ENCODE results near the gene PLBD1. TPM values are rescaled to one million over a fixed set of nuclear protein-coding genes. Genes with fewer than 3 reads are reported as not detected.

The PLBD1 gene
- total RNA-seq, 1 donor from 2014 or later = 1.1 TPM

- DNase-seq (ENCODE audit: low read depth) (no peak), FAIRE-seq (no peak)
- Histone ChIP-seq H3K36me3 (ENCODE audit: control insufficient read depth, insufficient read depth, low read length) (peaks cover 8% of the 10 kb centered on the region), H3K4me3 (ENCODE audit: low read depth, low read length) (no peak overlapping the region), H3K27me3 (ENCODE audit: control insufficient read depth, insufficient read depth, low read length) (no peaks in the 10 kb centered on the region)
- TF ChIP-seq CTCF (IDR thresholded peaks at IDR 0.05; ENCODE audit: insufficient read depth, low read length, severe bottlenecking) = no peak
Measured at GRCh38 chr12:14482361-14482760, 85.3 kb downstream of the PLBD1 start.

- FAIRE-seq = no peak
- DNase-seq (ENCODE audit: low read depth) = no peak
- no peak for TF ChIP-seq CTCF (IDR thresholded peaks at IDR 0.05; ENCODE audit: insufficient read depth, low read length, severe bottlenecking)
- no peak overlapping the region for H3K4me3 ChIP-seq (ENCODE audit: low read depth, low read length)
- H3K36me3 ChIP-seq (ENCODE audit: control insufficient read depth, insufficient read depth, low read length) = peaks cover 6% of the 10 kb centered on the region
- H3K27me3 ChIP-seq (ENCODE audit: control insufficient read depth, insufficient read depth, low read length) = no peaks in the 10 kb centered on the region
Measured at GRCh38 chr12:14481201-14481600, 86.5 kb downstream of the PLBD1 start.

GRCh38 chr12:14479004-14479403 lies 88.7 kb downstream of the PLBD1 start:
- no peaks in the 10 kb centered on the region for H3K27me3 ChIP-seq (ENCODE audit: control insufficient read depth, insufficient read depth, low read length)
- no peak overlapping the region for H3K4me3 ChIP-seq (ENCODE audit: low read depth, low read length)
- DNase-seq (ENCODE audit: low read depth) (no peak), FAIRE-seq (no peak)
- H3K36me3 ChIP-seq (ENCODE audit: control insufficient read depth, insufficient read depth, low read length) = peaks cover 3% of the 10 kb centered on the region
- no peak for TF ChIP-seq CTCF (IDR thresholded peaks at IDR 0.05; ENCODE audit: insufficient read depth, low read length, severe bottlenecking)

GRCh38 chr12:14473707-14474287 lies 93.9 kb downstream of the PLBD1 start:
- H3K36me3 ChIP-seq (ENCODE audit: control insufficient read depth, insufficient read depth, low read length) = peaks cover 1% of the 10 kb centered on the region
- no peak for TF ChIP-seq CTCF (IDR thresholded peaks at IDR 0.05; ENCODE audit: insufficient read depth, low read length, severe bottlenecking)
- DNase-seq (ENCODE audit: low read depth) = peak; percentile 22

GRCh38 chr12:14471497-14471896 lies 96.2 kb downstream of the PLBD1 start:
- no peak for TF ChIP-seq CTCF (IDR thresholded peaks at IDR 0.05; ENCODE audit: insufficient read depth, low read length, severe bottlenecking)
- no peak for FAIRE-seq
- peaks cover 1% of the 10 kb centered on the region for H3K36me3 ChIP-seq (ENCODE audit: control insufficient read depth, insufficient read depth, low read length)
- no peak overlapping the region for H3K4me3 ChIP-seq (ENCODE audit: low read depth, low read length)
- H3K27me3 ChIP-seq (ENCODE audit: control insufficient read depth, insufficient read depth, low read length) = no peaks in the 10 kb centered on the region
- no peak for DNase-seq (ENCODE audit: low read depth)

More at GRCh38 chr12:14473707-14474287, 93.9 kb downstream of the PLBD1 start:
- Histone ChIP-seq H3K27me3 (ENCODE audit: control insufficient read depth, insufficient read depth, low read length) (no peaks in the 10 kb centered on the region), H3K4me3 (ENCODE audit: low read depth, low read length) (no peak overlapping the region)
- FAIRE-seq = no peak
